Measurements from ENCODE around the gene ANAPC13.
A peak's percentile ranks its signal among the peaks of the same experiment; 100 is the strongest.

Gene ANAPC13

DNA sequence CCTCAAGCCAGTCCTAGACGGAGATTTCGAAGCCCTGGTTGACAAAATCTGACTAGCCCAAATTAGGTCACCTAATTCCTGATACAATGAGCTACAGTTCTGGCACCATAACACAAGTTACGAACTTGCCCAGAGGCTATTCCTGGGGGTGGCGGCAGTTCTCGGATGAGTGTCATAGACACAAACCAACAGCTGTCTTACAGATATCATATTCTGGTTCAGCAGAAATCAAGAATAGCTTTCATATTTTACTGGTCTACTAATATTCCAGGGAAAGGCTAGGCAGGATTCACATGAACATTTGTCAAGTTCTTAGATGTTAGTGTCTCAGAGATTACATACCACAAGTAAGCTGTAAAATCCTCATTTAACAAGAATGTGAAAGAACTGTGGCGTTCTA, 8.8 kb downstream of the ANAPC13 start:
- TF ChIP-seq, protein P1, sequence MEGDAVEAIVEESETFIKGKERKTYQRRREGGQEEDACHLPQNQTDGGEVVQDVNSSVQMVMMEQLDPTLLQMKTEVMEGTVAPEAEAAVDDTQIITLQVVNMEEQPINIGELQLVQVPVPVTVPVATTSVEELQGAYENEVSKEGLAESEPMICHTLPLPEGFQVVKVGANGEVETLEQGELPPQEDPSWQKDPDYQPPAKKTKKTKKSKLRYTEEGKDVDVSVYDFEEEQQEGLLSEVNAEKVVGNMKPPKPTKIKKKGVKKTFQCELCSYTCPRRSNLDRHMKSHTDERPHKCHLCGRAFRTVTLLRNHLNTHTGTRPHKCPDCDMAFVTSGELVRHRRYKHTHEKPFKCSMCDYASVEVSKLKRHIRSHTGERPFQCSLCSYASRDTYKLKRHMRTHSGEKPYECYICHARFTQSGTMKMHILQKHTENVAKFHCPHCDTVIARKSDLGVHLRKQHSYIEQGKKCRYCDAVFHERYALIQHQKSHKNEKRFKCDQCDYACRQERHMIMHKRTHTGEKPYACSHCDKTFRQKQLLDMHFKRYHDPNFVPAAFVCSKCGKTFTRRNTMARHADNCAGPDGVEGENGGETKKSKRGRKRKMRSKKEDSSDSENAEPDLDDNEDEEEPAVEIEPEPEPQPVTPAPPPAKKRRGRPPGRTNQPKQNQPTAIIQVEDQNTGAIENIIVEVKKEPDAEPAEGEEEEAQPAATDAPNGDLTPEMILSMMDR (conservative IDR thresholded peaks at IDR 0.05; ENCODE audit: control insufficient read depth, insufficient read depth, low read depth, low read length), result no peak
- no peak overlapping the region for H3K4me3 ChIP-seq (ENCODE audit: control insufficient read depth, low read depth, low read length)

DNA sequence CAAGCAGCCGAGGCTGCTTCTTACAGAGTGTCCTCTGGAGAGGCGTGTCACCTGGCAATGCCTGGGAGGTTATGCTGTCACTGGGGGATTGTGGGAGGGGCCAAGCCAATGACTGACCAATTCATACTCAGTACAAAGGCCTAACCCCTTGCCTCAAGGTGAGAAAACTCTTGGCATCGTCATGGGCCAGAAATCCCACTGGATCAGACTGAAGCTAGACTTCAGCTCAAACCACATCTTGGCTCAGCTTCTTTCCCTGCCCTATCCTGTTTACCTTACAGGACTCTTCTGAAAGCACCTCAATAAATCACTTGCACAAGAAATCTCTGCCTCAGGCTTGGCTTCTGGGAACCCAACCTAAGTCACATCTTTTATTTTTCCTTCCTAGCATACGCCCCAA, 9.5 kb downstream of the ANAPC13 start:
- TF ChIP-seq, protein P1 (conservative IDR thresholded peaks at IDR 0.05; ENCODE audit: control insufficient read depth, insufficient read depth, low read depth, low read length), result no peak
- no peak for DNase-seq (ENCODE audit: low read depth)
- H3K4me3 ChIP-seq (ENCODE audit: control insufficient read depth, low read depth, low read length), result no peak overlapping the region

More for the DNA sequence above, 8.8 kb downstream of the ANAPC13 start:
- no peak for DNase-seq (ENCODE audit: low read depth)

DNA sequence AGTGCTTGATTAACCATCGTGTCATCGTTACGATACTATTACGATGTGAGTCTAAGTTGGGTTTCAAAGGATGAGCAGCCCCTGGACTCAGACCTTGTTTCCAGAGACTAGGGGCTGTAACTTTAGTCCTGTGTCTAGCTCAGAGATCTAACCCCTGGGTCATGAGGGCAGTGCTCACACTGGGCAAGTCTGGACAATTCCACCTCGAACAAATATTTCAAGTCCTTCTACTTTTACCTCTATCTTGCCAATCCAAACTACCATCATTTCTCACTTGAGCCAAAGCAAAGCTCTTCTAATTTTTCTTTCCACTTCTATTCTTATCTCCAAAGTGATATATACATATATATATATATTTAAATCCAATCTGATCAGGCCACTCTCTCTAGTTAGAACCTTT, 10.8 kb downstream of the ANAPC13 start:
- H3K4me3 ChIP-seq (ENCODE audit: control insufficient read depth, low read depth, low read length), result no peak overlapping the region
- DNase-seq (ENCODE audit: low read depth), result no peak
- TF ChIP-seq, protein P1 (conservative IDR thresholded peaks at IDR 0.05; ENCODE audit: control insufficient read depth, insufficient read depth, low read depth, low read length), result no peak

DNA sequence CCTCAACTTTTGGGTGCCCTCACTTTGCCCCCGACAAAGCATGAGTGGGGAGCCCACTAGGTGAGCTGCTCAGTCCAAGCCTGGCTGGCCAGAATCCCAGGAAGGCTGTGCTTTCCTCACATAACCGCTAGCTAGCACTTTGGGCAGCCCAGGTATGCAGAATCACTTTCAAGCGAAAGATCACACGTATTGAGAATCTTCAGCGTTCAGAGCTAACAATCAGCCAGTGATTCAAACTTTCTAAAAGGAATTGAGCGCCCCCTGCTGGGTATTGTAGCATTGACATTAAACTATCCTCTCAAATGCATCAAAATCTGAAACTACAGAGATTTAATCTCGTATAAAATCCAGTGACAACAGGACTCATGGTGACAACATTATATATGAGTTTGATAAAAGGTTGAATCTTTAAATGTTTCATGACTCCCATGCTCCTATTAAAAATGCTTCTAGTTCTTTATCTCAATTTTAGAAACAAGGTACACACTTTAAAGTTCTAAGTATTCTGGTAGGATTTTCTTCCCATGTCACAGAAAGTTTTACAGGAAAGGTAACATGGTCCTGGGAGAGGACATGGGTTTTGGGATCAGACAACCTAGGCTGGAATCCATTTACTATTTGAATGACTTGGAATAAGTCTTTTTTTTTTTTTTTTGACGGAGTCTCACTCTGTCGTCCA, 11.8 kb downstream of the ANAPC13 start:
- H3K4me3 ChIP-seq (ENCODE audit: control insufficient read depth, low read depth, low read length), result no peak overlapping the region
- peak; percentile 81 for DNase-seq (ENCODE audit: low read depth)
- TF ChIP-seq, protein P1 (conservative IDR thresholded peaks at IDR 0.05; ENCODE audit: control insufficient read depth, insufficient read depth, low read depth, low read length), result peak; percentile 70

DNA sequence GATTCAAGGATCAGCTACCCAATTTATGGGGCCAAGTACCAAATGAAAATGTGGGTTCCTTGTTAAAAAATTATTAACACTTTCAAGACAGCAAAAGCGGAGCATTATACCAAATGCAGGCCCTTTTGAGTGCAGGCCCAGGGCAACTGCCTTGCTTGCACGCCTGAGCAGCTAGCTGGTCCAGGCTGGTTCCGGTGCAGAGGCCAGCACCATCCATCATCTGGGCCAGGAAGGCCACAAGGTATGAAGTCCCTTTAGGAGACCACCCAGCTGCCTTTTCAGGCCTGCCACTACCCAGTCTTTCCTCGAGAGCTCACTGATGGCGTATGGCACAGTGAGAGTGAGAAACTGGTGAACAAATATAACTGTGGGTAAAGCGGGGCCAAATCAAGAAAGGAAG, 13.0 kb downstream of the ANAPC13 start:
- no peak overlapping the region for H3K4me3 ChIP-seq (ENCODE audit: control insufficient read depth, low read depth, low read length)
- DNase-seq (ENCODE audit: low read depth), result no peak
- TF ChIP-seq, protein P1 (conservative IDR thresholded peaks at IDR 0.05; ENCODE audit: control insufficient read depth, insufficient read depth, low read depth, low read length), result no peak

DNA sequence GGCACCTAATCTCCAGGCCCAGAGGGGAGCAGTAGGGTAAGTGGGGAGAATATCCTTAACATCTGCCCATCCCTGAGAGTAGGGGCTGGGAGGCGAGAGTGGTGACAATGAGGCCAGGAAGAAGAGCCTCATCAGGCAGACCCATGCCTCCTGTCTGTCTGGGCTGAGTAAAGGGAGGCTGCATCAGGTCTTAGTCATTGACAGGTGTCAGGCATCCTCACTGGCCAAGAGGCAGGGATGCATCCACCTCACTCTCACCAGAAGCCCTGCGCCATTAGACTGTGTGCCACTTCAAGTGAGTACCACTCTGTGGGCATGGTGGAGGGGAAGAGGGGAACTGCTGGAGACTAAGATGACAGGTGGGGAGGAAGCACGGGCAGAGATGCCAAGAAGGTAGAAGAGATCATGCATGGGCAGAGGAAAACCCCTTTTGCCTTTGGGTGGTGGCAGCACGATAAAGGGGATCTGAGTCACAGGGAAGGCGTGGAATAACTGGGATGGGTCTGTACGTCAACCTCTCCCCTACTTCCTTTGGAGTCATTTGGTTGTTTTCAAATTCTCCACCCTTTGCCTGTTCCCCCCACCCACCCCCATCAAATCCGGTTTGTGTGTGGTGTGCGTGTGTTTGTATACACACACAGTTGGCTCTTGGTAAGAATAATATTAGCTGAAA, 14.1 kb downstream of the ANAPC13 start:
- TF ChIP-seq, protein P1 (conservative IDR thresholded peaks at IDR 0.05; ENCODE audit: control insufficient read depth, insufficient read depth, low read depth, low read length), result no peak
- no peak overlapping the region for H3K4me3 ChIP-seq (ENCODE audit: control insufficient read depth, low read depth, low read length)
- peak; percentile 89 for DNase-seq (ENCODE audit: low read depth)
